Thyroid gland (tissue), 4 donors: Measurements from ENCODE around the gene SMYD1.

Experiments used
- CTCF ChIP-seq, 6 experiments: fragments of 200-600 bp in 3 of 6; fragments of 450-650 bp in 3 of 6; sonication (generic) in 3 of 6; IDR thresholded peaks; one replicate each; pipeline ENCODE4 v1.5.1; 2016 to 2019; ENCODE audit warnings: antibody characterized with exemption in 6 of 6, mild to moderate bottlenecking in 2 of 6, inconsistent platforms in 1 of 6, moderate library complexity in 1 of 6
- POLR2A ChIP-seq, 2 donors: fragments of 450-650 bp; IDR thresholded peaks; one replicate each; pipeline ENCODE4 v1.6.1; 2017; ENCODE audit warnings: antibody characterized with exemption in 2 of 2, mild to moderate bottlenecking in 2 of 2, moderate library complexity in 1 of 2

- TF ChIP-seq CTCF (IDR thresholded peaks at IDR 0.05) (no peak), POLR2A (IDR thresholded peaks at IDR 0.05) (no peak)
Measured at GRCh38 chr2:88074150-88074549, 6.5 kb downstream of the SMYD1 start.
